ENCODE data around the gene LRRC55.

The LRRC55 gene

DNA sequence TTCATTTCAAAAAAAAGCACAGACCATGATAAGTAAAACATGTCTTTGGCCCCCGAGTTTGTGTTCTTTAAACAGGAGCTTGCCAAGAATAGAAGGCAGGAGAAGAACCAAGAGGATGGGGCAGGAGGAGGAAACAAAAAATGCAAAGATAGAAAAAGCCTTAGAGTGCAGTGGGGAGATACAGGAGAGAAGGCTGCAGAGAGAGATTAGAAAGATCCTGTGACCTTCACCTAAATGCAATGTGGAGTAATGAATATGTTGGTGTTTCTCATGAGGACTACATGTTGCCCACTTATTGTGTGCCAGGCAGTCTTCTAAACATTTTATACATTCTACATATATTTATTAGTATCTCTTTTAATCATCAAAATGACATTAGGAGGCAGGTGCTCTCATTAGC is 57.6 kb downstream of the LRRC55 start:
- no peak for DNase-seq

DNA sequence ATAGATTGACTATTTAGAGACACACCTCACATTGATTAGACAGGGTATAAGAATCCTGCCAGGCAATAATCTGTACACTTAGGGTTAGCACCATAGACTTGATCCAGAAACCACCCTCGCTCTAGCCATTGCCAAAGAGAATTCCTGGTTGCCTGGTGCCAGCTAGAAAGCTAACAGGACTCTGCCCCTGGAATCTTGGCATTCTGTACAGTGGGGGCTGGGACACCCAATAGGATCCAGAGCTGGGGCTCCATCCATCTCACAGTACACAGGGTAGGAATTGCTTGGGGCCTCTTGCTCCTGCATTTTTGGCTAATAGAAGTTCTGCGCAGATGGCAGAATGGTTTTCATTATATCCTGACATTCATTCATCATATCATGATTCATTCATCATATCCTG is 58.3 kb downstream of the LRRC55 start:
- DNase-seq: no peak

DNA sequence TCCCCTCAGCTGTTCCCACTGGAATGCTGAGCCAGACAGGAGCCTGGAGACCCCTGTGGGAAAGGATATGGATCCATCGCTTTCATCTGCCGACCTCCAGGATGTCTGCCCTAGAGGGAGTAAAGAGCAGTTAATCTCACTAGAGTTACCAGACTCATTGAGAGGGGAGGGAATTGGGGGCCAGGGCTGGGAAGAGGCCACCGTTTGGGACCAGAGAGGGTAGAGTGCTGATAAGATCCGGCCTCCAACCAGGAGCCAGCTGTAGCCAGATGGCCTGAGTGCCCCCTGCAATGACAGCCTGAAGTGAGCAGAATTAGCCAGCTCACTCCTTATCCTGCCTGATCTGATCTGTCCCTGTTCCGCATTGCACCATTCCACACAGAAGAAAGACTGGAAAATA is 59.0 kb downstream of the LRRC55 start:
- DNase-seq: no peak
